ENCODE measurements around the gene OGG1.

DNA sequence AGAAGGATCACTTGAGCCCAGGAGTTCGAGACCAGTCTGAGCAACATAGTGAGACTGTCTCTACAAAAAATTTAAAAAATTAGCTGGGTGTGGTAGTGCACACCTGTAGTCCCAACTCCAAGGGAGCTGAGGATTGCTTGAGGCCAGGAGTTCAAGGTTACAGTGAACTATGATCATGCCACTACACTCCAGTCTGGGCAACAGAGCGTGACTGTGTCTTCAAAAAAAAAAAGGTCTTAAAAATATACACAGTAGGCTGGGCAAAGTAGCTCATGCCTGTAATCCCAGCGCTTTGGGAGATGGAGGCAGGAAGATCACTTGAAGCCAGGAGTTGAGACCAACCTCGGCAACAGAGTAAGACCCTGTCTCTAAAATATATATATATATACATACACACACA is 31.2 kb downstream of the OGG1 start:
- TF ChIP-seq, protein P1, sequence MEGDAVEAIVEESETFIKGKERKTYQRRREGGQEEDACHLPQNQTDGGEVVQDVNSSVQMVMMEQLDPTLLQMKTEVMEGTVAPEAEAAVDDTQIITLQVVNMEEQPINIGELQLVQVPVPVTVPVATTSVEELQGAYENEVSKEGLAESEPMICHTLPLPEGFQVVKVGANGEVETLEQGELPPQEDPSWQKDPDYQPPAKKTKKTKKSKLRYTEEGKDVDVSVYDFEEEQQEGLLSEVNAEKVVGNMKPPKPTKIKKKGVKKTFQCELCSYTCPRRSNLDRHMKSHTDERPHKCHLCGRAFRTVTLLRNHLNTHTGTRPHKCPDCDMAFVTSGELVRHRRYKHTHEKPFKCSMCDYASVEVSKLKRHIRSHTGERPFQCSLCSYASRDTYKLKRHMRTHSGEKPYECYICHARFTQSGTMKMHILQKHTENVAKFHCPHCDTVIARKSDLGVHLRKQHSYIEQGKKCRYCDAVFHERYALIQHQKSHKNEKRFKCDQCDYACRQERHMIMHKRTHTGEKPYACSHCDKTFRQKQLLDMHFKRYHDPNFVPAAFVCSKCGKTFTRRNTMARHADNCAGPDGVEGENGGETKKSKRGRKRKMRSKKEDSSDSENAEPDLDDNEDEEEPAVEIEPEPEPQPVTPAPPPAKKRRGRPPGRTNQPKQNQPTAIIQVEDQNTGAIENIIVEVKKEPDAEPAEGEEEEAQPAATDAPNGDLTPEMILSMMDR (IDR thresholded peaks at IDR 0.05), result no peak
- TF ChIP-seq POLR2A (IDR thresholded peaks at IDR 0.05), result no peak
